ENCODE data around the gene PPP1R15B. TPM values are rescaled to one million over a fixed set of nuclear protein-coding genes. Genes with fewer than 3 reads are reported as not detected.

The PPP1R15B gene
- total RNA-seq, 1 experiment from 2014 or later: 69.3 TPM

GRCh38 chr1:204420039-204421004 is 8.7 kb upstream of the PPP1R15B start:
- H4K20me1 ChIP-seq (ENCODE audit: insufficient read depth): no peaks in the 10 kb centered on the region
- no peaks in the 10 kb centered on the region for H3K27me3 ChIP-seq (ENCODE audit: insufficient read depth, low read length)
- TF ChIP-seq SRF (IDR thresholded peaks at IDR 0.05; ENCODE audit: low read depth) (no peak), CBX3 (IDR thresholded peaks at IDR 0.05; ENCODE audit: low read depth) (no peak), TCF7L2 (IDR thresholded peaks at IDR 0.05; ENCODE audit: borderline replicate concordance, extremely low read depth, insufficient read depth, insufficient read length) (no peak), ZFX (IDR thresholded peaks at IDR 0.05) (no peak), EGR1 (IDR thresholded peaks at IDR 0.05; ENCODE audit: low read depth) (no peak), MAX (IDR thresholded peaks at IDR 0.05) (no peak), POLR2AphosphoS5 (IDR thresholded peaks at IDR 0.05; ENCODE audit: low read depth, low read length) (no peak), RAD21 (IDR thresholded peaks at IDR 0.05; ENCODE audit: low read depth) (no peak), FOSL1 (IDR thresholded peaks at IDR 0.05; ENCODE audit: low read depth) (no peak), CTCF (IDR thresholded peaks at IDR 0.05 in 2 of 3, conservative IDR thresholded peaks at IDR 0.05 in 1 of 3; ENCODE audit: borderline replicate concordance in 1 of 3, insufficient read depth in 1 of 3, low read depth in 2 of 3, low read length in 2 of 3) (no peak), CEBPB (IDR thresholded peaks at IDR 0.05; ENCODE audit: low read depth) (no peak), ELF1 (IDR thresholded peaks at IDR 0.05; ENCODE audit: borderline replicate concordance, low read depth) (no peak), SP1 (IDR thresholded peaks at IDR 0.05; ENCODE audit: low read depth) (no peak), EZH2phosphoT487 (IDR thresholded peaks at IDR 0.05; ENCODE audit: borderline replicate concordance) (no peak), ZBTB33 (IDR thresholded peaks at IDR 0.05; ENCODE audit: extremely low read depth, insufficient replicate concordance, low read length) (no peak), YY1 (IDR thresholded peaks at IDR 0.05; ENCODE audit: extremely low read depth, insufficient replicate concordance, low read depth, low read length) (no peak), SIN3A (IDR thresholded peaks at IDR 0.05; ENCODE audit: low read depth) (no peak)
- no peak overlapping the region for H3K4me3 ChIP-seq (replicated peaks in 1 of 2; ENCODE audit: low read depth in 1 of 2, low read length in 2 of 2)
- no peaks in the 10 kb centered on the region for H3K9me2 ChIP-seq (ENCODE audit: insufficient read depth)
- H3K27ac ChIP-seq (ENCODE audit: low read depth, low read length): no peak overlapping the region
- intact Hi-C loops (cut with micrococcal nuclease): no loop called here
- no peaks in the 10 kb centered on the region for H3K9me3 ChIP-seq (ENCODE audit: control insufficient read depth in 1 of 2, insufficient read depth in 1 of 2, low read depth in 1 of 2, low read length in 2 of 2)
- H3K4me1 ChIP-seq (ENCODE audit: control insufficient read depth in 1 of 2, insufficient read depth in 2 of 2, low read length in 2 of 2): peaks cover 34 to 67% of the 10 kb centered on the region in 2 experiments
- H3K36me3 ChIP-seq (ENCODE audit: control insufficient read depth in 1 of 2, insufficient read depth in 2 of 2, low read length in 2 of 2): no peaks in the 10 kb centered on the region
- ChIA-PET RAD21 (ENCODE audit: low non-redundant PET in 1 of 2, low total read pairs in 2 of 2, uncharacterized antibody in 2 of 2, unreplicated experiment in 2 of 2) (no interaction called here), CTCF (interaction anchor here (1.2 to 2.6 kb wide), 2 partner anchors 11 kb away, joined by 7 to 14 read pairs; no protein-coding TSS in a partner anchor), POLR2A (no interaction called here)
- DNase-seq (ENCODE audit: low read depth, low spot score) (no peak), ATAC-seq (no peak)
- H3K4me2 ChIP-seq (ENCODE audit: low read length): no peak overlapping the region
- no peaks in the 10 kb centered on the region for H3K79me2 ChIP-seq (ENCODE audit: insufficient read depth, low read length)
- H3K9ac ChIP-seq (ENCODE audit: low read length): no peak overlapping the region
- H2AFZ ChIP-seq (ENCODE audit: low read depth, low read length, poor library complexity, severe bottlenecking): no peak overlapping the region
- BruUV-seq (replicated peaks): no TSS peak

All from HCT116 (cell line).